ENCODE measurements around the gene ACMSD. TPM values are rescaled to one million over a fixed set of nuclear protein-coding genes. Genes with fewer than 3 reads are reported as not detected.
"Not testable (repeated sequence)": the region's sequence is repeated elsewhere in the genome, so short reads cannot be mapped to it uniquely, and the experiment has no call there.

ACMSD gene
- not detected for total RNA-seq

GRCh38 chr2:134838143-134838620 lies at the start of gene ACMSD:
Gene ACMSD (plus strand): TSS chr2:134838616. CDS start chr2:134838683, 67 bp downstream.
- Mint-ChIP-seq H3K27me3 (ENCODE audit: low read depth) (peaks cover 13% of the 10 kb centered on the region), H3K9me3 (ENCODE audit: insufficient read depth) (peaks cover 9% of the 10 kb centered on the region), H3K36me3 (ENCODE audit: low read depth) (no peaks in the 10 kb centered on the region), H3K27ac (no peak within 1 kb of the TSS), H3K4me3 (no peak within 1 kb of the TSS), H3K4me1 (ENCODE audit: low read depth) (no peaks in the 10 kb centered on the region)
- CTCF ChIA-PET: no interaction called here
- ATAC-seq (no peak), DNase-seq (no peak)
- POLR2A ChIA-PET: no interaction called here

- ChIA-PET POLR2A (no interaction called here), CTCF (no interaction called here)
- no peak for DNase-seq
- H3K4me3 Mint-ChIP-seq: no peak overlapping the region
- H3K27ac Mint-ChIP-seq: no peak overlapping the region
- H3K27me3 Mint-ChIP-seq (ENCODE audit: low read depth): peaks cover 6% of the 10 kb centered on the region
- H3K9me3 Mint-ChIP-seq (ENCODE audit: insufficient read depth): no peaks in the 10 kb centered on the region
- H3K4me1 Mint-ChIP-seq (ENCODE audit: low read depth): no peaks in the 10 kb centered on the region
- H3K36me3 Mint-ChIP-seq (ENCODE audit: low read depth): no peaks in the 10 kb centered on the region
- ATAC-seq: no peak
Observed at GRCh38 chr2:134790487-134790886, 47.9 kb upstream of the ACMSD start.

GRCh38 chr2:134791616-134792015 lies 46.8 kb upstream of the ACMSD start:
- CTCF ChIA-PET: no interaction called here
- no peaks in the 10 kb centered on the region for H3K36me3 Mint-ChIP-seq (ENCODE audit: low read depth)
- H3K27ac Mint-ChIP-seq: no peak overlapping the region
- H3K4me3 Mint-ChIP-seq: no peak overlapping the region
- H3K4me1 Mint-ChIP-seq (ENCODE audit: low read depth): no peaks in the 10 kb centered on the region
- H3K27me3 Mint-ChIP-seq (ENCODE audit: low read depth): peaks cover 6% of the 10 kb centered on the region
- ATAC-seq (no peak), DNase-seq (no peak)
- POLR2A ChIA-PET: no interaction called here
- H3K9me3 Mint-ChIP-seq (ENCODE audit: insufficient read depth): no peaks in the 10 kb centered on the region

- H3K4me1 Mint-ChIP-seq (ENCODE audit: low read depth): no peaks in the 10 kb centered on the region
- no peak overlapping the region for H3K27ac Mint-ChIP-seq
- no peaks in the 10 kb centered on the region for H3K9me3 Mint-ChIP-seq (ENCODE audit: insufficient read depth)
- ChIA-PET POLR2A (no interaction called here), CTCF (no interaction called here)
- H3K4me3 Mint-ChIP-seq: no peak overlapping the region
- peaks cover 6% of the 10 kb centered on the region for H3K27me3 Mint-ChIP-seq (ENCODE audit: low read depth)
- no peak for DNase-seq
- H3K36me3 Mint-ChIP-seq (ENCODE audit: low read depth): no peaks in the 10 kb centered on the region
- no peak for ATAC-seq
Observed at GRCh38 chr2:134792186-134792585, 46.2 kb upstream of the ACMSD start.

GRCh38 chr2:134795765-134796164 lies 42.7 kb upstream of the ACMSD start:
- Mint-ChIP-seq H3K27ac (no peak overlapping the region), H3K27me3 (ENCODE audit: low read depth) (no peaks in the 10 kb centered on the region), H3K4me1 (ENCODE audit: low read depth) (no peaks in the 10 kb centered on the region), H3K36me3 (ENCODE audit: low read depth) (no peaks in the 10 kb centered on the region), H3K4me3 (no peak overlapping the region), H3K9me3 (ENCODE audit: insufficient read depth) (no peaks in the 10 kb centered on the region)
- DNase-seq (no peak), ATAC-seq (no peak)
- ChIA-PET POLR2A (no interaction called here), CTCF (interaction anchor here (0.8 kb wide), 1 partner anchor 13 kb away, joined by 3 read pairs; no protein-coding TSS in a partner anchor)

- Mint-ChIP-seq H3K4me3 (no peak overlapping the region), H3K9me3 (ENCODE audit: insufficient read depth) (no peaks in the 10 kb centered on the region), H3K4me1 (ENCODE audit: low read depth) (no peaks in the 10 kb centered on the region), H3K27me3 (ENCODE audit: low read depth) (no peaks in the 10 kb centered on the region), H3K27ac (no peak overlapping the region), H3K36me3 (ENCODE audit: low read depth) (no peaks in the 10 kb centered on the region)
- no peak for ATAC-seq
- DNase-seq: no peak
- CTCF ChIA-PET: interaction anchor here (0.8 kb wide), 1 partner anchor 13 kb away, joined by 3 read pairs; no protein-coding TSS in a partner anchor
- POLR2A ChIA-PET: no interaction called here
Observed at GRCh38 chr2:134796373-134796772, 42.0 kb upstream of the ACMSD start.

GRCh38 chr2:134799936-134800335 lies 38.5 kb upstream of the ACMSD start:
- Mint-ChIP-seq H3K4me1 (ENCODE audit: low read depth) (peaks cover 6% of the 10 kb centered on the region), H3K36me3 (ENCODE audit: low read depth) (no peaks in the 10 kb centered on the region), H3K4me3 (no peak overlapping the region), H3K27ac (no peak overlapping the region), H3K9me3 (ENCODE audit: insufficient read depth) (peaks cover 15% of the 10 kb centered on the region), H3K27me3 (ENCODE audit: low read depth) (peaks cover 7% of the 10 kb centered on the region)
- ChIA-PET POLR2A (no interaction called here), CTCF (no interaction called here)
- ATAC-seq (no peak), DNase-seq (no peak)

- H3K4me1 Mint-ChIP-seq (ENCODE audit: low read depth): peaks cover 6% of the 10 kb centered on the region
- no peak for DNase-seq
- ATAC-seq: no peak
- ChIA-PET CTCF (no interaction called here), POLR2A (interaction anchor here (0.7 kb wide), 1 partner anchor 1680 kb away, joined by 3 read pairs; no protein-coding TSS in a partner anchor)
- no peak overlapping the region for H3K27ac Mint-ChIP-seq
- H3K4me3 Mint-ChIP-seq: no peak overlapping the region
- peaks cover 16% of the 10 kb centered on the region for H3K9me3 Mint-ChIP-seq (ENCODE audit: insufficient read depth)
- no peaks in the 10 kb centered on the region for H3K36me3 Mint-ChIP-seq (ENCODE audit: low read depth)
- peaks cover 7% of the 10 kb centered on the region for H3K27me3 Mint-ChIP-seq (ENCODE audit: low read depth)
Observed at GRCh38 chr2:134800341-134800740, 38.1 kb upstream of the ACMSD start.

GRCh38 chr2:134803609-134804405 lies 34.6 kb upstream of the ACMSD start:
- H3K4me1 Mint-ChIP-seq (ENCODE audit: low read depth); H3K4me3 Mint-ChIP-seq; DNase-seq; H3K27me3 Mint-ChIP-seq (ENCODE audit: low read depth); H3K36me3 Mint-ChIP-seq (ENCODE audit: low read depth); ATAC-seq; POLR2A ChIA-PET; CTCF ChIA-PET; H3K27ac Mint-ChIP-seq: not testable (repeated sequence)
- peaks cover 24% of the 10 kb centered on the region for H3K9me3 Mint-ChIP-seq (ENCODE audit: insufficient read depth)

GRCh38 chr2:134815741-134816140 lies 22.7 kb upstream of the ACMSD start:
- Mint-ChIP-seq H3K27ac (no peak overlapping the region), H3K36me3 (ENCODE audit: low read depth) (no peaks in the 10 kb centered on the region), H3K4me3 (no peak overlapping the region), H3K9me3 (ENCODE audit: insufficient read depth) (no peaks in the 10 kb centered on the region), H3K4me1 (ENCODE audit: low read depth) (no peaks in the 10 kb centered on the region), H3K27me3 (ENCODE audit: low read depth) (no peaks in the 10 kb centered on the region)
- ChIA-PET POLR2A (no interaction called here), CTCF (no interaction called here)
- DNase-seq: no peak
- no peak for ATAC-seq

- DNase-seq: no peak
- Mint-ChIP-seq H3K27ac (no peak overlapping the region), H3K9me3 (ENCODE audit: insufficient read depth) (no peaks in the 10 kb centered on the region), H3K4me3 (no peak overlapping the region), H3K36me3 (ENCODE audit: low read depth) (no peaks in the 10 kb centered on the region), H3K27me3 (ENCODE audit: low read depth) (no peaks in the 10 kb centered on the region), H3K4me1 (ENCODE audit: low read depth) (no peaks in the 10 kb centered on the region)
- ChIA-PET POLR2A (interaction anchor here (0.9 kb wide), 1 partner anchor 53 kb away, joined by 3 read pairs; no protein-coding TSS in a partner anchor), CTCF (no interaction called here)
- ATAC-seq: no peak
Observed at GRCh38 chr2:134818321-134818720, 20.1 kb upstream of the ACMSD start.

GRCh38 chr2:134819334-134819733 lies 19.1 kb upstream of the ACMSD start:
- Mint-ChIP-seq H3K4me1 (ENCODE audit: low read depth) (no peaks in the 10 kb centered on the region), H3K27me3 (ENCODE audit: low read depth) (no peaks in the 10 kb centered on the region), H3K36me3 (ENCODE audit: low read depth) (no peaks in the 10 kb centered on the region), H3K27ac (no peak overlapping the region), H3K9me3 (ENCODE audit: insufficient read depth) (no peaks in the 10 kb centered on the region), H3K4me3 (no peak overlapping the region)
- ATAC-seq (no peak), DNase-seq (no peak)
- ChIA-PET CTCF (no interaction called here), POLR2A (no interaction called here)

- no peak for DNase-seq
- no peaks in the 10 kb centered on the region for H3K9me3 Mint-ChIP-seq (ENCODE audit: insufficient read depth)
- ATAC-seq: no peak
- H3K4me1 Mint-ChIP-seq (ENCODE audit: low read depth): no peaks in the 10 kb centered on the region
- CTCF ChIA-PET: no interaction called here
- no peaks in the 10 kb centered on the region for H3K27me3 Mint-ChIP-seq (ENCODE audit: low read depth)
- no peak overlapping the region for H3K27ac Mint-ChIP-seq
- POLR2A ChIA-PET: no interaction called here
- no peaks in the 10 kb centered on the region for H3K36me3 Mint-ChIP-seq (ENCODE audit: low read depth)
- no peak overlapping the region for H3K4me3 Mint-ChIP-seq
Observed at GRCh38 chr2:134823431-134823830, 15.0 kb upstream of the ACMSD start.

Measured in activated CD8-positive, alpha-beta T cell treated with anti-CD3 and anti-CD28 coated beads, Interleukin-2, amount 10 ng/mL, durations not matched to agents 7 days and 5 days (primary cell).